ENCODE results near the gene PPIP5K2.
"Not testable (repeated sequence)": the region's sequence is repeated elsewhere in the genome, so short reads cannot be mapped to it uniquely, and the experiment has no call there.

Gene PPIP5K2

DNA sequence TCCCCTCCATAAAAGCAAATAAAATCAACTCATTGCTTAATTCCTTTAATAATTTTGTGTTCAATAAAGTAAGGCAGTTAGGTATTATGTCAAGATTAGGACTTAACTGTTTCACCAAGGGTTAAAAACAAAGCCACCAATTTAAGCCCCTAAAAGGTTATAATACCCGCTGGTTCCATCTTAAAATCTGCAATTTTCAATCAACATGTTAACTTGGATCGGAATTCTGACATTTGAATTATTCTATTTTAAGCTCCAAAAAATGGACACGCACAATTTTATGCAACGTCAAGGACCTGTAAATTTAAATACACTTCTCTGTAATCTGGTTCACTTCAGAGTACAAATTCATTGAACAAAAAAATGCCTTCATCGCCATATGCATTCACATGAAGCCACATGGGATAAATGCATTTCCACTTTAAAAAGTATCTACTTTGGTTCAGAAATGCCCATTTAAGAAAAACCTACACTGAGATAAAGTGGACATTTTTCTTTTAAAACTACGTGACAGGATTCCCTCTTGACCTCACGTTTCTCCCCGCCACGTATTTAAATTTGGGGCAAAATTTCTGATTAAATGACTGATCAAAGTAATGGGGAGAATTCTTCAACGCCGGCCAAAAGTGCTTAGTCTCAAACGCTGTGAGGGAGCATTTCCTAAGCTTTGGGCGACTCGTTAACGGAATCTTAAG is 884 bp upstream of the PPIP5K2 start:
- intact Hi-C loops (cut with DNase I) = no loop called here

DNA sequence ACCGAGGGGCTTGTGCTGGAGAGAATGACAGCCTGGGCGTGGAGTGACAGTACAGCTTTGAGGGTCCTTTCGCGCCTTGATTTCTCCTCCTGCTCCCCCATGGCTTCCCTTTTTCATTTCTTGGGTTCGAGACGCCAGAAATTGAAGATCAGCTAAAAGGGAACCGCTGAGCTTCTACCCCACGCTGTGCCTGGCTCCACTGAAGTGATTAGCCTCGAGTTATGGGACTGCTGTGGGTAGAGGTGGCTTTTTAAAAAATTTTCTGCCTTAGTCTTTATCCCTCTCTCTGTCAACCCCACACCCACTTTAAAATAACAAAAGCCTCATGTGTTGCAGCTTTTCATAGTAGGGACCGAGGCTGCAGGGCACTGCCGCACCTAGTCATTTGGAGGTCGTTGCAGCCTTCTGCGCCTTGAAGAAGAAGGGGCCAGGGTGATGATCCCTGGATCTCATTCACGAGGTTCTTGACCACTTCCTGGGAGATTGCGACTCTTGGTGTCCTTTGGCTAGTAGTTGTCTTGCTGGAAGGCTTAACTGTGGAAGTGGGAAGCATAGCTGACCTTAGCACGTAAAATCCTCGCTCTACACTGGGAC is 603 bp downstream of the PPIP5K2 start:
- intact Hi-C loops (cut with DNase I) = loop anchor here (10.0 kb wide), 1 partner anchor 134 kb away; the partner anchor contains the start of gene MACIR
- DNase-seq = peak in 12 of 42 donors; percentile 2 to 40 (median 6)

More for the DNA sequence above, 884 bp upstream of the PPIP5K2 start:
- DNase-seq = no peak

DNA sequence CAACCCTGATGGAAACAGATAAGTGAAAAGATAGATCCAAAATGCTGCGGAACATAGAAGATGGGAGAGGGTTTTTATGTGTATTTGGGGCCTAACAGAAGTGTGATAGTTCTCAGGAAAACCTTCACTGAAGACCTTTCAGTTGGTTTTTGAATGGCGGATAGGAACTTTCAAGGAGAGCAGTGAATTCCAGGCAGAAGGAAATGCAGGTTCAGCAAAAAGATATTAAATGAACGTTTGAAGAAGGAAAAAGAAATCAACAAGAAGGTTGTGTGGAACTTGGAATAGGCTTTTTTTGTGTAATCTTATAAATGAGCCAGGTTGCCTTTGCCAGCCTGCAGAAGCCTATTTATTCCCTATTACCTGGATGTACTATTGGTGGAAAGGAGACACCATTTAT is 2.1 kb downstream of the PPIP5K2 start:
- intact Hi-C loops (cut with DNase I) = loop anchor here (10.0 kb wide), 1 partner anchor 133 kb away; the partner anchor contains the start of gene MACIR
- DNase-seq = no peak

DNA sequence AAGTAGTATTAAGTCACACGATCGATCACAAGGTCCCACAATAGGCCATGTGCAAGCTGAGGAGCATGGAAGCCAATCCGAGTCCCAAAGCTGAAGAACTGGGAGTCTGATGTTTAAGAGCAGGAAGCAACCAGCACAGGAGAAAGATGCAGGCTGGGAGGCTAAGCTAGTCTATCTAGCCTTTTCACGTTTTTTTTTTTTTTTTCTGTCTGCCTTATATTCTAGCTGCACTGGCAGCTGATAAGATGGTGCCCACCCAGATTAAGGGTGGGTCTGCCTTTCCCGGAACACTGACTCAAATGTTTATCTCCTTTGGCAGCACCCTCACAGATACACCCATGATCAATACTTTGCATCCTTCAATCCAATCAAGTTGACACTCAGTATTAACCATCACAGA is 6.5 kb downstream of the PPIP5K2 start:
- no peak for DNase-seq
- intact Hi-C loops (cut with DNase I) = loop anchor here (10.0 kb wide), 1 partner anchor 128 kb away; the partner anchor contains the start of gene MACIR

DNA sequence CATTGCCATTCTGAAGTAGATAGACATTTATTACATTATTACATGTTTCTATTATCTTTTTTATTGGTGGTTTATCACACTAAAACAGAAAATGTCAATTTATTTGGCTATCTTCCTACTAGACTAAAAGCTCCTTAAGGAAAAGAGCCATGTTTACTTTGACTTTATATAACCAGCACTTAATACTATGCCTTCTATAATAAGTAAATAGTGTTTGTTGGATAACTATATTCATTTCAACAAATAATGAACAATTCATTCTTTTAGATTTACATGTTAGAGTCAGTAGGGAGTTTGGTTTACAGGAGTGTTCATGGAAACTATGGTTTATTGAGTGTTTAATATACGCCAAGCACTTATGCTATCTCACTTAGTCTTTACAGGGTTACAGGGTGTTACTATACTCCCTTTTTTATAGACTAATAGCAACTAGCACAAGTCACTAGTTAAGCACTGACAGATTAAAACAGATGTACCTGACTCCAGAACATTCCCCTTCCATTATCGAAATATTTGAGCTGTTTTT is 7.3 kb downstream of the PPIP5K2 start:
- intact Hi-C loops (cut with DNase I) = loop anchor here (10.0 kb wide), 1 partner anchor 127 kb away; the partner anchor contains the start of gene MACIR
- no peak for DNase-seq

DNA sequence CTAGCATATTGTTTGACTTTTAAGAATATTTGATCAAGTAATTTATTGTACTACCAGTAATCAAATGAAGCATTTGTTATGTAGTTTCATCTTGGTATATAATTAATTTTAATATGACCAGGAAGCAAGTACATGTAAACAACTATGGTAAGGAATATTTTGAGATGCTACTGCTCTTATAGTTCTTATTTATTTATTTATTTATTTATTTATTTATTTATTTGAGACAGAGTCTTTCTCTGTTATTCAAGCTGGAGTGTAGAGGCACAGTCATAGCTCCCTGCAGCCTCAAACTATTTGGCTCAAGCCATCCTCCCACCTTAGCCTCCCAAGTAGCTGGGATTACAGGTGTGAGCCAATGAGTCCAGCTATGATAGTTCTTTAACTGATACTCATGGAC is 8.1 kb downstream of the PPIP5K2 start:
- intact Hi-C loops (cut with DNase I) = loop anchor here (10.0 kb wide), 1 partner anchor 127 kb away; the partner anchor contains the start of gene MACIR
- no peak for DNase-seq

DNA sequence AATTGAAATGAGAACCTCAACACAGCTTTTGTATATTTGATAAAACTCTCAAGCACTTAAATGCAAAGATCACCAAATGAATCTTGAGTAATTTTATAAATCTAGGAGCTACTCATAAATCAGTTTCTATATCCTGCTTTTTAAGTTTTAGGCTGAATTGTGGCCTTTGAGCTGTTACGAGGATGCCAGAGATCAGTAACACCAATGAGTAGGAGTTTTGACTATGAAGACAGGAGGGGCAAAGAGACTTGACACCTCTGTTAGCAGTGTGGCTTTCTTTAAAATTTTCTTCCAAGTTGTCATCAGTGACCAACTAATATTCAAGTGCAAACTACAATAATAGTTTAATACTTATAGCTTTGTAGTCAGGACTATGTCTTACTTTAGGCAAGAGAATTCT is 12.6 kb downstream of the PPIP5K2 start:
- intact Hi-C loops (cut with DNase I) = no loop called here
- DNase-seq = no peak

DNA sequence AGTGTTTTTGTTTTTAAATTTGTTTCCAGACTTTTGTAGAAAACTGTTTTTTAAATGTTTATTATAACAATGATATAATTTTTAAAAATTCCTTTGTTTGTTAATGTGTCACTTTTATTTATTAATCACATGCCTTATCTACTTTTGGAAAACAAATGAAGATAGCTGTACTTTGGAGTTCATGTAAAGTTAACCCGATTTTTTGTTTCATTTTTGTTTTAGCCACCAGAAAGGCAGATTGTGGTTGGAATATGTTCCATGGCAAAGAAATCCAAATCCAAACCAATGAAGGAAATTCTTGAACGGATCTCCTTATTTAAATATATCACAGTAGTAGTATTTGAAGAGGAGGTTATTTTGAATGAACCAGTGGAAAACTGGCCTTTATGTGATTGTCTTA is 13.1 kb downstream of the PPIP5K2 start:
- intact Hi-C loops (cut with DNase I) = no loop called here
- no peak for DNase-seq

DNA sequence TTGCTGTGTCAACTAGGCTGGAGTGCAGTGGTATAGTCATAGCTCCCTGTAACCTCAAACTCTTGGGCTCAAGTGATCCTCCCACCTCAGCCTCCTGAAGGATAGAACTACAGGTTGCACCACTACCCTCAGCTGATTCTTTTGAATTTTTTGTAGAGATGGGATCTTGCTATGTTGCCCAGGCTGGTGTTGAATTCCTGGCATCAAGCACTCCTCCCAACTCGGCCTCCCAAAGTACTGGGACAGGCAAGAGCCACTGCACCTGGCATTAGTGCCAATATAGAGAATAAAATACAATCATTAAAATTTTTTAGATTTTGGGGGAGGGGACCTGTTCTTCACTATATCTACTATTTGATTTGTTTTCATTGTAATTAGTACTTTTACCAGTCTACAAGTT is 15.4 kb downstream of the PPIP5K2 start:
- intact Hi-C loops (cut with DNase I) = no loop called here
- no peak for DNase-seq

DNA sequence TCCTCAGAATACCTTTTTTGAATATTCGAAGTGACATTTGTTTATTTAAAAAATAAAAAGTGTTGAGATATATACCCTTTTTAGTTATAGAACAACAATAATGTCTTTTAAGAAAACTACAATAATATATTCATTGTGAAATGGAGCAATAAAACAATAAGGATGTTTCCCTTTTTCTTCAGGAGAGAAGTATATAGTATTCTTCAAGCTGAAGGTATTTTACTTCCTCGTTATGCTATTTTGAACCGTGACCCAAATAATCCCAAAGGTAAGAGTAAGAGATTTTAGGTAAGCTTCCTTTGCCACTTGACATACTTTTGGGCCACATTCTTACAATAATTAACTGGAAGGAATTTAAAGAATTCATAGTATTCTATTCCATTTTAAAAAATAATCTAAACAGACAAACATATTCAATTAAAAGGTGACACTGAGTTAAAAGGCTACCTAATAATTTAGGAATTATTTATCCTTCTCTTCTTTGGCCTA is 18.1 kb downstream of the PPIP5K2 start:
- no peak for DNase-seq

DNA sequence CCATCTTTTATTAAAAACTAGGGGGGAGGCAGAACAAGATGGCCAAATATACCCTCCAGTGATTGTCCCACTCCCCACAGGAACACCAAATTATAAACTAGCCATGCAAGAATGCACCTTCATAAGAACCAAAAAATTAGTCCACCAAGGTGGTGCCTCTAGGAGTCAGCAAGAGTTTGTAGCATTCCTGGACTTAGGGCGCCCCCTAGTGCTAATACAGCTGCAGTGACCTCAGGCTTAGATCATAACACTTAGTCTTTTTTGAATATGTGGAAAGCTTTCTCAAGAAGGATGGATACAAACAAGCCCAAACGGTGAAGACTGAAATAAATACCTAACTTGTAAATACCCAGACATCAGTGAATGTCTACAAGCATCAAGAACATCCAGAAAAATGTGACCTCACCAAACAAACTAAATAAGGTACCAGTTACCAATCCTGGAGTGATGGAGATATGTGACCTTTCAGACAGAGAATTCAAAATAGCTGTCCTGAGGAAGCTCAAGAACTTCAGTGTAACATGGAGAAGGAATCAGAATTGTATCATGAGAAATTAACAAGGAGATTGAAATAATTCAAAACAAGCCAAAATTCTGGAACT is 19.3 kb downstream of the PPIP5K2 start:
- intact Hi-C loops (cut with DNase I) = no loop called here
- peak; percentile 12 to 91 (median 78) for DNase-seq

More for the DNA sequence above, 18.1 kb downstream of the PPIP5K2 start:
- intact Hi-C loops (cut with DNase I) = no loop called here

DNA sequence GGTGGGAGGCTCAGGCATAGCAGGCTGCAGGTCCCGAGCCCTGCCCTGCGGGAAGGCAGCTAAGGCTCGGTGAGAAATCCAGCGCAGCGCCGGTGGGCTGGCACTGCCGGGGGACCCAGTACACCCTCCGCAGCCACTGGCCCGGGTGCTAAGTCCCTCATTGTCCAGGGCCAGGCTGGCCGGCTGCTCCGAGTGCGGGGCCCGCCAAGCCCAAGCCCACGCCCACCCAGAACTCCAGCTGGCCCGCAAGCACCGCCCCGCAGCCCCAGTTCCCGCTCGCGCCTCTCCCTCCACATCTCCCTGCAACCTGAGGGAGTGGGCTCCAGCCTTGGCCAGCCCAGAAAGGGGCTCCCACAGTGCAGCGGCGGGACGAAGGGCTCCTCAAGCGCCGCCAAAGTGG is 22.0 kb downstream of the PPIP5K2 start:
- not testable (repeated sequence) for DNase-seq

DNA sequence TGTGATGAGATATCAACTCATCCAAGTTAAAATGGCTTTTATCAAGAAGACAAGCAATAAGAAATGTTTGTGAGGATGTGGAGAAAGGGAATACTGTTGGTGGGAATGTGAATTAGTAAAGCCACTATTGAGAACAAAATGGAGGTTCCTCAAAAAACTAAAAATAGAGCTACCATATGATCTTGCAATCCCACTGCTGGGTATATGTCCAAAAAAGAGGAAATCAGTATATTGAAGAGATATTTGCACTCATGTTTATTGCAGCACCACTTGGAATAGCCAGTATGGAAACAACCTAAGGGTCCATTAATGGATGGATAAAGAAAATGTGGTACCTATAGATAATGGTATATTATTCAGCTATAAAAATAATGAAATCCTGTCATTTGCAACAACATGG is 25.1 kb downstream of the PPIP5K2 start:
- intact Hi-C loops (cut with DNase I) = no loop called here
- no peak for DNase-seq

More for the DNA sequence above, 22.0 kb downstream of the PPIP5K2 start:
- intact Hi-C loops (cut with DNase I) = not testable (repeated sequence)

DNA sequence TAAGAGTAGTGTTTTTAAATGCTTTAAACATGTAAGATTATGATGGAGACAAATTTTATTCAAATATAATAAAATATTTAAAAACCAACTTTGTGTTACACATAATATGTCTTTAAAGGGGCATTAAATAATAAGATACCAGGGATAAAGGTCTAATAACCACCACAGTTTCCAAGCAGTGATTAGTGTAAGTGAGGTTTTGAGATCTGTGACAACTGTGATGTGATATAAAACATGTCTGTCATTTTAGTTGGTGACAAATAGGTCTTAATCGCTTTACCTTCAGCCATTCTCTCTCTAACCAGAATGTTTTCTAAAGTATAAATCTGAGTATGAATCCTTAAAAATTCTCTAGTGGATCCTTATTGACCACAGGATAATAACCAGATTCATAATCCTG is 28.1 kb downstream of the PPIP5K2 start:
- intact Hi-C loops (cut with DNase I) = no loop called here

DNA sequence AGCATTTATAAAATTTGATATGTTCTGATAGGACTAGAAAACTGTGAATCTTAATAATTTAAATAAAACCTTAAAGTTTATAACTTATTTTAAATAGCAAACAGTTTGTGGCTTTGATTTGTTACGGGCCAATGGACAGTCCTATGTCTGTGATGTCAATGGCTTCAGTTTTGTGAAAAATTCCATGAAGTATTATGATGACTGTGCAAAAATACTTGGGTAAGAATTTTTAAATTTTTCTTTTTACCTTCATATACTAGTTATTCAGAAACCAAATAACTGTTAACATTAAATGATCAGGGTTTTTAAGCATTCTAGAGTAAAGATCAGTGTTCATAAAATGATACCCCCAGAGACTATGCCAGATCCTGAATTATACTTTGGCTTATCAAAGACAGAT is 31.1 kb downstream of the PPIP5K2 start:
- no peak for DNase-seq
- intact Hi-C loops (cut with DNase I) = no loop called here

More for the DNA sequence above, 28.1 kb downstream of the PPIP5K2 start:
- no peak for DNase-seq

DNA sequence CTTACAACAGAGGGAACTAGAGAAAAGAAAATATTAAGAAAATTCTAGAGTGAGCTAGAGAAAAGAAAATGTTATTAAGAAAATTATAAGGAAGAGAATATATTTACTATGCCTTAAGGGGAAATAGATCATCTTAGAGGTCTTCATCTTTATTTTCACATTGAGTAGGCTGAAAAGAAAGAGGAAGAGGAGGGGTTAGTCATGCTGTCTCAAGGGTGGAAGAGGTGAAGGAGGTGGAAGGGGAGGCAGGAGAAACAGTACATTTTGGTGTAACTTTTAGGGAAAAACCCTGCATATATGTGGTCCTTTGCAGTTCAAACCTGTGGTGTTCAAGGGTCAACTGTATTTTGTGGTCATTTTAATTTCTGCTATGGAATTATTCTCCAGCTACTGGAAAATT is 46.6 kb downstream of the PPIP5K2 start:
- intact Hi-C loops (cut with DNase I) = no loop called here
- DNase-seq = no peak

DNA sequence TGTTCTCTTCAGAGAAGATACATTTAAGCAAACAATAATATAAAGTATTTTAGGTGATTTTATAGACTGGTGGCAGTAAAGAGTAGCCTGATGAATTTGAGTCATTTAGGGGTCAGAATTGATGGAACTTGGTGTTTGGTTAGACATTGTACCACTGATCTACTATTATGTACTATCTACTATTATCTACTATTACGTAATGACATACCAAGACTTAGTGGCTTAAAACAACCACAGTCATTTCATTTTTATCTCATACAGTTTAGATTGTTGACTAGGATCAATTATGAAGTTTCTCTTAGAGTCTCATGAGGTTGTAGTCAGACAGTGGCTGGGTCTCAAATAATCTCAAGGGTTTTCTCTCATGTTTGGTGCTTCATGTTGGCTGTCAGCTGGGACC is 54.0 kb downstream of the PPIP5K2 start:
- intact Hi-C loops (cut with DNase I) = no loop called here
- DNase-seq = no peak

DNA sequence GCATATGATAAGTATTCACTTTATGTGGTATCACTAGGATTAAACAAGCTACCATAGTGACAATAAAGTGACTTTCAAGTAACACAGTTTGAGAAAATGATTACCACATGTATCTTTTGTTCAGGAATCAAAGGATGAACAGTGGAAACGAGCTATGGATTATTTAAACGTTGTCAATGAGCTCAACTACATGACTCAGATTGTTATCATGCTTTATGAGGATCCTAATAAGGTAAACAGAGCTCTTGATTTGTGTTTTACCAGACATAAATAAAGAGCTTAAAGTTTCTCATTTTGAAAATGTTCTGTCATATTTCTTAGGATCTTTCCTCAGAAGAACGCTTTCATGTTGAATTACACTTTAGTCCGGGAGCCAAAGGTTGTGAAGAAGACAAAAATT is 57.4 kb downstream of the PPIP5K2 start:
- DNase-seq = no peak
- intact Hi-C loops (cut with DNase I) = no loop called here

DNA sequence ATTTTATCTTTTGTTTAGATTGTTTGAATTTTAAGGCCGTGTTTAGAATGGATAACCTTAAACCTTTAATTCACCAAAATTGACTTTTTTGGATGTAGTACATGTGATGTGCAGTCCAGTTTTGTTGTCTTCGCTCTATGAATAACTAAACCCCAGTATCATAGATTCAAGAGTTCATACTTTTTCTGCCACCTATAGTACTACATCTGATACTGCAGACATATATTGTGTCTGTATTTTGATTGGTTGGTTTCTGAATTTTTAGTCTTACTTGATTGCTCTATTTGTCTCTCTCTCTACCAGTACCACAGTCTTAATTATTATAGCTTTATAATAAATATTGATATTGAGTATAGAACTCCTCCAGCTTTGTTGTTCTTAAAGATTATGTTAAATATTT is 58.1 kb downstream of the PPIP5K2 start:
- intact Hi-C loops (cut with DNase I) = no loop called here
- DNase-seq = no peak

DNA sequence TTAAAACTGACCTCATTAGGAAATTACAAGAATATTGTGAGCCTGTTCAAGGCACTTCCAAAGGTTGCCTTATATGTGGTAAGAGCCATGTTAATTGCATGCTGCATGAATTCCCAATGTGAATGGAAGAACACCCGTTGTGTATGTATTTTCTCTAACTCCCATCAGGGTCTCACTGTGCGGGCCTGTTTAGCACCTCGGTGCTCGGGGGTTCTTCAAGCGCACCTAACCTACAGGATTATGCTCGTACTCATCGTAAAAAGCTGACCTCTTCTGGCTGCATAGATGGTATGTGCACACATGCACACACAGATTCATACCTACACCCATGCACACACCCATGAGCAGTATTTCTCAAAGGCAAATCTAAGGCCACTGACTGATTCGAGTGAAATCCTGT is 66.1 kb downstream of the PPIP5K2 start:
- DNase-seq = no peak
- intact Hi-C loops (cut with DNase I) = no loop called here

Data from head of caudate nucleus (tissue), 42 donors.